DND-41 (cell line): ENCODE measurements around the gene RAB26.

ENCODE experiments used
- EZH2 ChIP-seq: IDR thresholded peaks from 3 replicates; pipeline ENCODE4 v1.6.1; 2012; ENCODE audit warnings: borderline replicate concordance, low read depth, mild to moderate bottlenecking, moderate library complexity, low read length, inconsistent platforms; ENCODE audit not compliant: severe bottlenecking
- TF ChIP-seq, protein P1 (sequence below): IDR thresholded peaks from 2 replicates; pipeline ENCODE4 v1.5.1; 2012; ENCODE audit warnings: borderline replicate concordance, low read length, moderate library complexity, mild to moderate bottlenecking; ENCODE audit not compliant: poor library complexity, severe bottlenecking; ENCODE audit errors: extremely low read depth

DNA sequence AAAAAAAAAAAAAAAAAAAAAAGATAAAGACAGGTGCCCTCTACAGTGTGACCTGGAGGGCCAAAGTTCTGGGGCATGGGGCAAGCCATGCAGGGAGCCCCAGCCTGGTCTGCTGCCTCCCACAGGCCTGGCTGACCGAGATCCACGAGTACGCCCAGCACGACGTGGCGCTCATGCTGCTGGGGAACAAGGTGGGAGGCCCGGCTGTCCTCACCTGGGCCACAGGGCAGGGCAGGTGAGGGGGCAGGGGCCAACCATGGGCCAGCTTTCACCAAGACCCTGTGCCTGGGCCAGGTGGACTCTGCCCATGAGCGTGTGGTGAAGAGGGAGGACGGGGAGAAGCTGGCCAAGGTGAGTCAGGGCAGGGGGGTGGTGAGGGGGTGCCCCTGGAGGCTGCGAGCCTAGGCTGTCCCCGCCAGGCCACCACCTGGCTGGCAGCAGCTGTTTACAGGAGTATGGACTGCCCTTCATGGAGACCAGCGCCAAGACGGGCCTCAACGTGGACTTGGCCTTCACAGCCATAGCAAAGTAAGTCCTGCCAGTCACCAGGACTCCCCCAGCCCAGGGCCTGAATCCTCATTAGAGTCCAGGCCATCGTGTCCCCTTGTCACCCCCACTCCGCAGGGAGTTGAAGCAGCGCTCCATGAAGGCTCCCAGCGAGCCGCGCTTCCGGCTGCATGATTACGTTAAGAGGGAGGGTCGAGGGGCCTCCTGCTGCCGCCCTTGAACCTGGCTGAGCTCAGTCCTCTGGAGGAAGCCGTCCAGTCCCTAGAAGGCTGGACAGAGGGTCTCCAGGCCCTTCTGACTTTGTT is 4.5 kb downstream of the RAB26 start:
- TF ChIP-seq, protein P1, sequence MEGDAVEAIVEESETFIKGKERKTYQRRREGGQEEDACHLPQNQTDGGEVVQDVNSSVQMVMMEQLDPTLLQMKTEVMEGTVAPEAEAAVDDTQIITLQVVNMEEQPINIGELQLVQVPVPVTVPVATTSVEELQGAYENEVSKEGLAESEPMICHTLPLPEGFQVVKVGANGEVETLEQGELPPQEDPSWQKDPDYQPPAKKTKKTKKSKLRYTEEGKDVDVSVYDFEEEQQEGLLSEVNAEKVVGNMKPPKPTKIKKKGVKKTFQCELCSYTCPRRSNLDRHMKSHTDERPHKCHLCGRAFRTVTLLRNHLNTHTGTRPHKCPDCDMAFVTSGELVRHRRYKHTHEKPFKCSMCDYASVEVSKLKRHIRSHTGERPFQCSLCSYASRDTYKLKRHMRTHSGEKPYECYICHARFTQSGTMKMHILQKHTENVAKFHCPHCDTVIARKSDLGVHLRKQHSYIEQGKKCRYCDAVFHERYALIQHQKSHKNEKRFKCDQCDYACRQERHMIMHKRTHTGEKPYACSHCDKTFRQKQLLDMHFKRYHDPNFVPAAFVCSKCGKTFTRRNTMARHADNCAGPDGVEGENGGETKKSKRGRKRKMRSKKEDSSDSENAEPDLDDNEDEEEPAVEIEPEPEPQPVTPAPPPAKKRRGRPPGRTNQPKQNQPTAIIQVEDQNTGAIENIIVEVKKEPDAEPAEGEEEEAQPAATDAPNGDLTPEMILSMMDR, result no peak
- TF ChIP-seq EZH2, result no peak
